Measurements from ENCODE around the gene IKBKG.

DNA sequence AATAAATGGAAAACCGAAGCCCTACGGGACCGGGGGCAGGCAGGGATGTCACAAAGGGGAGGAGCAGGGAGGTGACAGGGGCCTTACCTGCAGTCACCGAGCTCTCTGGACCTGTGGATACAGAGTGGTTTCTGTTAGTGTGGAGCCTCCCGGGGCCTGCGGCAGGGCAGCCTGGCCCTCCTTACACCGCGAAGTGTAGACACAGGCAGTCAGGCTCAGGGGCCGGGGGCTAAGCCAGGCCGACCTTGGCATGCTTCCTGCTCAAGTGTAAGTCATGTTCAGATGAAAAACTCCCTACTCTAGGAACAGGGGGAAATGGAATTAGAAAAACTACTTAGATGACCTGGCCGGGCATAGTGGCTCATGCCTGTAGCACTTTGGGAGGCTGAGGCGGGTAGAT, 35.7 kb upstream of the IKBKG start:
- TF ChIP-seq TAF1 (IDR thresholded peaks at IDR 0.05; ENCODE audit: low read depth, low read length) = no peak
- no peak for TF ChIP-seq POLR2A (IDR thresholded peaks at IDR 0.05; ENCODE audit: low read depth, low read length)
- no peak for TF ChIP-seq POLR2AphosphoS5 (IDR thresholded peaks at IDR 0.05; ENCODE audit: low read depth, low read length)

All from GM12891 (cell line).